GM18858 (cell line): ENCODE measurements around the gene LRFN4.

Experiments used
- ATAC-seq: cut with Tn5 transposase; IDR thresholded peaks from one replicate; pipeline ENCODE4 v1.9.1; 2021; ENCODE audit not compliant: unreplicated experiment

The LRFN4 gene

GRCh38 chr11:66845143-66845875 is 11.6 kb upstream of the LRFN4 start:
- no peak for ATAC-seq

DNA sequence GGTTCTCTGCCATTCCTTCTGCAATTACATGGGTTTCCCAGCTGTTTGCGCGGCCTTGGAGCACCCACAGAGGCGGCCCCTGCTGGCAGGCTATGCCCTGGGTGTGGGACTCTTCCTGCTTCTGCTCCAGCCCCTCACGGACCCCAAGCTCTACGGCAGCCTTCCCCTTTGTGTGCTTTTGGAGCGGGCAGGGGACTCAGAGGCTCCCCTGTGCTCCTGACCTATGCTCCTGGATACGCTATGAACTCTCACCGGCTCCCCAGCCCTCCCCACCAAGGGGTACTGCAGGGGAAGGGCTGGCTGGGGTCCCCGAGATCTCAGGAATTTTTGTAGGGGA is 11.0 kb upstream of the LRFN4 start:
- ATAC-seq = no peak

GRCh38 chr11:66846671-66847091 is 10.2 kb upstream of the LRFN4 start:
- ATAC-seq = no peak

DNA sequence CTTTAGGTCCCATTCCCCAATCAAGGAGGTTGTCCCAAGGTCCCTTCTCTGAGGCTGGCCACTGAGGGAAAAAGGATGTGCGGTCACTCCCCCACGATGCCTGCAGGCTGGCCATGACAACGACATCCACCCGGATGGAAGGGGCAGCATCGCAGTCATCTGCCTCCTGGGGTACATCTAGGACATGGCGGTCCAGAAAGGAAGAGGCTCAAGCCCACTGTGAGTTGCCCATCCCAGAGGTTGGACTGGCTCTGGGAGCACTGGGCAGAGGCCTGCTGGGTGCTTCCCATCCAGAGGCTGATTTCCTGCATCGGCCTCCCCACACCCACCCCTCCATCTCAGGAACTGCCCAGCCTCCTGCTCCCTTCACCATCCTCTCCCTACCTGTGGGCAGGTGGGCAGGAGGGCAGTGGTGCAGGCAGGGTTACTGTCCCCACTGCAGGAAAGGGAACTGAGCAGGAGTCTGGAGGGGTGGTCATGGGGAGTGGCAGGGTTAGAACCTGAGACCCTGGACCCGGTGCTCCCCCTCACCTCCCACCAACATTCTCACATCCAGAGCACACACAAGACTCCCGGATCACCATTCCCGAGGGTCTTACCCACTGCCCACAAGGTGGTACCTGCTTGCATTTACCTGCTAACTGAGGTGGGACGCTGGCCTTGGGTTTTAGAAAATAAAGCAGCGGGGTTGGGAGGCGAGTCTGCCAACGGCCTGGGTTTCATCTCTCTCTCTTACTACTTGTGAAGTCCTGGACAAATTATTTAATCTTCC is 9.2 kb upstream of the LRFN4 start:
- no peak for ATAC-seq

DNA sequence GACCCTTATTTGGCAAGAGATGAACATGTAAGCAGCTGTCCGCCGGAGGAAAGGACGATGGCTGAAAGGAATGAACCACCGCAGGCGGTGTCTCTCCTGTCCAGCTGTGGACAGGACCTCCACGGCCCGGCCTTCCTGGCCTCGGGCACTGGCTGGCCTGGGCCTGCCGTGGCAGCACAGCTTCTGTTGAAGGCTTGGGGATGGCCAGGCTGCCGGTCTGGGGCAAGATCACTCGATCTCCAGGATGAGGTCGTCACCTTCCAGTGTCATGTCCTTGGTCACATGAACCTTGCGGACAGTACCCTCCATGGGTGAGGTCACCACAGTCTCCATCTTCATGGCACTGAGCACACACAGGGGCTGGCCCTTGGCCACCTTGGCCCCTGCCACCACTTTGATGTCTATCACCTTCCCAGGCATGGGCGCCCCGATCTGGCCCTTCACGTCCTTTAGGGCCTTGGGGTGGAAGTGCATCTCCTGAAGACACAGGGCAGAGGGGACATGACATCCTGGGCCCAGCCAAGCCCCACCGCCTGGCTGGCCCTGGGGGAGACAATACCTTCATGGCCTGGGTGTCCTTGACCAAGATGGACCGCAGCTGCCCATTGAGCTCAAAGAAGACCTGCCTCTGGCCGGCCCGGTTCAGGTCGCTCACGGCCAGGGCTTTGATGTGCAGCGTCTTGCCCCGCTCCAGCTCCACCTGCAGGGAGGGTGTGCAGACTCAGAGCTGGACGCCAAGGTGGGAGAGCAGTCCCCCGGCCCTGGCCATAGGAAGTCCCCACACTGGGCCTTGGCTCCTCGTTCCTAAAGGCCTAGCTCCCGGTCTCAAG is 8.0 kb upstream of the LRFN4 start:
- no peak for ATAC-seq

- ATAC-seq = no peak
Measured at GRCh38 chr11:66849501-66850234, 7.2 kb upstream of the LRFN4 start.

DNA sequence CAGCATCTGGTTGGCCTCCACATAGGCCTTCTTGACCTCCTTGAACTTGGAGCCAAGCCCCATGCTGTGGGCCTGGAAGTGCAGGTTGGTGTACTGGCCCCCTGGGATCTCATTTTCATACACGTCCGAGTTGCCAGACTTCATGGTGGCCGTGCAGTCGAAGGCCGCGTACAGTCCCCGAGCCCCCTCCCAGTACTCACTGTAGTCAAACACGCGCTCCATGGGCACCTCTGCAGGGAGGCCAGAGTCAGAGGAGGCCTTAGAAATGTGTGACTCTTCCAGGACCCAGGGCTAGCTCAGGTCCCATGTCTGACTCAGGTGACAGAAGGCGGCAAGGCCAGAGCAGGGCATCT is 6.7 kb upstream of the LRFN4 start:
- ATAC-seq = no peak

DNA sequence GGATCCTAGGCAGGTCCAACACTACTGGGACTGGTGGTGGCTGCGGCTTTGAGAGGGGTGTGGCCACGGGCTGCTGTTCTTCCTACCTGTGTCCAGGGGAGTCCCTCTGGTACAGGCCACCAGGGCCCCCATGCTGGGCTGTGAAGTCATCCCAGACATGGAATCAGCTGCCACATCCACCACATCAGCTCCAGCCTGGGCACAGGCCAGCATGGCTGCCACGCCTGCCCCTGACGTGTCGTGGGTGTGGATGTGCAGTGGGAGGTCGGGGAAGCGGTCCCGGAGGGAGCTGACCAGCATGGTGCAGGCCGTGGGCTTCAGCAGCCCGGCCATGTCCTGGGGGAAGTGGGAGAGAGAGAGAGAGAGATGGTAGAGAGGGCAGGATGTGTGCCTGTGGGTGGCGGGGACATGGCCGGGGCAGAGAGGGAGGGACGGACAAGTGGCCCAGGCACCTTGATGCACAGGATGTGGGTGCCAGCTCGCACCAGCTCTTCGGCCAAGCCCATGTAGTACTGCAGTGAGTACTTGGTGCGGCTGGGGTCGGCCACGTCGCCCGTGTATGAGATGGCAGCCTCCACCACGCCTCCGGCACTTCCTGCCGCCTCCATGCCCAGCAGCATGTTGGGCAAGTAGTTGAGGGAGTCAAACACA is 6.2 kb upstream of the LRFN4 start:
- no peak for ATAC-seq

DNA sequence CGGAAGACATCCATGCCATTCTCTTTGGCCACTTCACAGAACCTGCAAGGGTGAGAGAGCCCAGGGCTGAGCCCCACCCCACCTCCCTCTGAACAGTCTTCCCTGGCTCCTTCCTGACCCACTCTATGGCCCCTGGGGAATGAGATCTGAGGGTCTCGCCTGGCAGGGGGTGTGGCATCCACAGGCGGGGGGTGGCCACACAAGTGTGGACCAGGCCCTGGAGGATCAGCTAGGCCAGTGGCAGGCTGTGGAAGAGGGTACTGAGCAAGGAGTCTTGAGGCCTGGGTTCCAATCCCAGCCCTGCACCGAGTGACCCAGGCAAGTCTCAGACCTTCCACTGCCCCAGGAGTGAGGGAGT is 5.6 kb upstream of the LRFN4 start:
- no peak for ATAC-seq

GRCh38 chr11:66851698-66852465 is 5.0 kb upstream of the LRFN4 start:
- no peak for ATAC-seq

- no peak for ATAC-seq
Measured at GRCh38 chr11:66852466-66853241, 4.2 kb upstream of the LRFN4 start.

- no peak for ATAC-seq
Measured at GRCh38 chr11:66853242-66854229, 3.3 kb upstream of the LRFN4 start.

GRCh38 chr11:66854231-66854661 is 2.6 kb upstream of the LRFN4 start:
- no peak for ATAC-seq

GRCh38 chr11:66854729-66855211 is 2.1 kb upstream of the LRFN4 start:
- no peak for ATAC-seq

GRCh38 chr11:66855574-66856495 is 1.0 kb upstream of the LRFN4 start:
- ATAC-seq = no peak

DNA sequence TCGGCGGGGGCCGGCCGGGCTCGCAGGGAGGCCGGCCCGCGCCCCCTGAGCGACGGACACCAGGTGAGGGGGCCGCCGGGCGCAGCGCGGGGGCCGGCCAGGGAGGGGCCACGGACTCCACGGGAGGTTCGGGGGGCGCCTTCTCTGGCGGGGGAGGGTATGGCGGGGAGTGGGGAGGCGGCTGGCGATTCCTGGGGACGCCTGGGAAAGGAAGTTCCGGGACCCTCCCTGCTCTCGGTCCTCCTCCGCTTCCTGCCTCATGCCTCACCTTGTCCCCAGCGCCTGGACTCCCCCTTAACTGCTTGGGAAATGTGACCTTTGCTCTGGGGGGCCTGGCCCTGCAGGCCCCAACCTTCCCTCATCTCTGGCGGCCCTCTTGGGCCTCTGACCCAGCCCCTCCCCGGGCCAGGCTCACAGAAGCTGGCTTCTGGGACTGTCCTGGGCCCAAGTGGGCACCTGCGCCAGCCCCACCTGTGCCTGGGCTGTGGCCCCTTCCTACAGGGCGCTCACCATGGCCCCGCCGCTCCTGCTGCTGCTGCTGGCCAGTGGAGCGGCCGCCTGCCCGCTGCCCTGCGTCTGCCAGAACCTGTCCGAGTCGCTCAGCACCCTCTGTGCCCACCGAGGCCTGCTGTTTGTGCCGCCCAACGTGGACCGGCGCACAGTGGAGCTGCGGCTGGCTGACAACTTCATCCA is 516 bp downstream of the LRFN4 start:
- ATAC-seq = no peak

DNA sequence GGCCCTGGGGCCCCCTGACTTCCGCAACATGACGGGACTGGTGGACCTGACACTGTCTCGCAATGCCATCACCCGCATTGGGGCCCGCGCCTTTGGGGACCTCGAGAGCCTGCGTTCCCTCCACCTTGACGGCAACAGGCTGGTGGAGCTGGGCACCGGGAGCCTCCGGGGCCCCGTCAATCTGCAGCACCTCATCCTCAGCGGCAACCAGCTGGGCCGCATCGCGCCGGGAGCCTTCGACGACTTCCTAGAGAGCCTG is 992 bp downstream of the LRFN4 start:
- ATAC-seq = no peak
